H1 (cell line): ENCODE results near the gene OXNAD1.

Source experiments
- ATF2 ChIP-seq: IDR thresholded peaks from 2 replicates; pipeline ENCODE4 v1.6.1; 2012; ENCODE audit warnings: low read length, inconsistent platforms
- CTCF ChIP-seq, 3 experiments: IDR thresholded peaks; 1 replicate in 2 of 3; 2 replicates in 1 of 3; pipeline versions ENCODE4 v1.5.1 to v1.6.1; 2011; ENCODE audit warnings: low read length in 3 of 3, mild to moderate bottlenecking in 3 of 3, inconsistent platforms in 2 of 3, low read depth in 1 of 3, moderate library complexity in 1 of 3; ENCODE audit not compliant: insufficient read depth in 1 of 3; ENCODE audit errors: control extremely low read depth in 1 of 3
- EGR1 ChIP-seq: IDR thresholded peaks from 2 replicates; pipeline ENCODE4 v1.6.1; 2011; ENCODE audit warnings: low read depth, low read length, borderline replicate concordance
- POLR2AphosphoS5 ChIP-seq: IDR thresholded peaks from 2 replicates; pipeline ENCODE4 v1.6.1; 2011; ENCODE audit warnings: low read depth, low read length
- SP1 ChIP-seq: IDR thresholded peaks from 2 replicates; pipeline ENCODE4 v1.6.1; 2011; ENCODE audit warnings: low read depth, low read length

GRCh38 chr3:16335333-16335732, 70.3 kb downstream of the OXNAD1 start:
- TF ChIP-seq CTCF (IDR thresholded peaks at IDR 0.05; ENCODE audit: control extremely low read depth in 1 of 3, insufficient read depth in 1 of 3, low read depth in 1 of 3, low read length in 3 of 3): no peak
- no peak for TF ChIP-seq EGR1
- no peak for TF ChIP-seq ATF2
- TF ChIP-seq SP1: no peak
- TF ChIP-seq POLR2AphosphoS5: no peak
